Measurements from ENCODE around the gene SPATA4.

DNA sequence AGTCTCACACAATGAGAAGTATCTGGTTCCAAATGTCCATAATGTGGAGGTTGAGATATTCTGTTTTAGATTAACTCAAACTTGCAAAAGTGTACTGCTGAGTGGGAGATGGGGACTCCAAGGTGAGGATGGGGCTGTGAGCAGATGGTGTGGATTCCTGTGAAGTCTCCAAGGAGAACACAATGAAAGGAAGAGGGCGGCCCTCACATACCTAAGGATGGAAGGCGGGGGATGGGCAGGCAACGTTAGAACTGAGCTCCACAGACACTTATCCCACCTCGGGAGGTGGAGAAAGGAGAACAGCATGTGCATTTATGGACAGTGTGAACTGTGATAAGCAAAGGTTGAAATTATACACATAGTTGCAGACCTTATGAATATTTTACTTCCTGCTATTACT is 9.9 kb upstream of the SPATA4 start:
- TF ChIP-seq RARB (CRISPR knock-in tag; IDR thresholded peaks at IDR 0.05) (no peak), ISL1 (CRISPR knock-in tag; IDR thresholded peaks at IDR 0.05) (no peak), ZNF8 (CRISPR knock-in tag; IDR thresholded peaks at IDR 0.05) (no peak), ARNTL (CRISPR knock-in tag; IDR thresholded peaks at IDR 0.05; ENCODE audit: borderline replicate concordance, low read depth) (no peak), BACH2 (CRISPR knock-in tag; IDR thresholded peaks at IDR 0.05; ENCODE audit: borderline replicate concordance) (no peak), ZFP30 (CRISPR knock-in tag; IDR thresholded peaks at IDR 0.05) (no peak)

All from SK-N-SH treated with all-trans-retinoic acid at 6 μM for 48 hours (cell line).